ENCODE measurements around the gene UMODL1.

UMODL1 gene

DNA sequence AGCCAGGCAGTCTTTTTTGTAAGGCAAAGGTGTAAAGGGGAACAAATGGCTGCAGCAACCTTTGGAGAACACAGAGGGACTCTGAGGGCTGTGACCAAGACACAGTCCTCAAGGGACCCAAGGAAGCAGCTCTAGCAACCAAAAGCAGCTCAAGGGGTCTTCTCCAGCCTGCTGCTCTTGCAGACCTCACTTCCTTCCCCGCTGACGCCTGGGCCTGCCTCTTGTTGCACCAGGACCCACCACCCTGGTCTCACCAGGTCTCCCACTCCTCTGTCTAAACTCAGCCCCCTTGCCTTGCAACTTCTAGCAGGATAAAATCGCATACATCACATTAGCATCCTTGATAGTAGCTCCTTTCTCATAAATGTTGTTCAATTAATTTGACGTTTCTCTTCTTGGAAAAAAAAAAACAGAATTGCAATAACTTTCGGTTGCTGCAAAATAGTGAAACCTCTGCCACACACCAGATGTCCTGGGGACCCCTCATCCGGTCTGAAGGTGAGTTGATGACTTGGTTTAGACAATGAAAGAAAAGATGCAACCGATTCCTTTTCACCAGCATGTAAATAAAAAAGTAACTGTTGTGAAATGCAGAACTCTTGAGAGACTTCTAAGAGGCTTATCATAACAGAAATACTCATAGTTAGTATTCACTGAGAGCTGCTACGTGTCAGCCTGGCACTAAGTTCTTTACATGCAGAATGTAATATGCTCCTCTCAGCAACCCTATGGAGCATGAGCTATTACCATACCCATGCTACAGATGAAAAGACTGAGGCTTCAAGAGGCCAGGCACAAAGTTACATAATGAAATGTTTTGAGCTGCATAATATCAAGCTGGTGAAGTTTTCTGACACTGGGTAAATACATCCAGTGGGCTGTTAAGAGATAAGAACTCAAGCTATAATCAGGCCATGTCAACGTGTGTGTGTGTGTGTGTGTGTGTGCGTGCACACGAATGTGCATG, 58.5 kb downstream of the UMODL1 start:
- Histone ChIP-seq H3K4me1 (ENCODE audit: control insufficient read depth in 1 of 2, insufficient read depth in 2 of 2, low read length in 2 of 2) (no peaks in the 10 kb centered on the region), H3K4me3 (ENCODE audit: low read depth in 1 of 2, low read length in 2 of 2) (no peak overlapping the region), H3K27ac (ENCODE audit: low read length) (no peak overlapping the region), H3K36me3 (ENCODE audit: control insufficient read depth in 1 of 2, insufficient read depth in 2 of 2, low read length in 2 of 2) (no peaks in the 10 kb centered on the region), H3K9me3 (ENCODE audit: control insufficient read depth in 1 of 2, low read length in 2 of 2) (no peaks in the 10 kb centered on the region), H3K27me3 (ENCODE audit: low read depth, low read length) (peaks cover 3% of the 10 kb centered on the region)

DNA sequence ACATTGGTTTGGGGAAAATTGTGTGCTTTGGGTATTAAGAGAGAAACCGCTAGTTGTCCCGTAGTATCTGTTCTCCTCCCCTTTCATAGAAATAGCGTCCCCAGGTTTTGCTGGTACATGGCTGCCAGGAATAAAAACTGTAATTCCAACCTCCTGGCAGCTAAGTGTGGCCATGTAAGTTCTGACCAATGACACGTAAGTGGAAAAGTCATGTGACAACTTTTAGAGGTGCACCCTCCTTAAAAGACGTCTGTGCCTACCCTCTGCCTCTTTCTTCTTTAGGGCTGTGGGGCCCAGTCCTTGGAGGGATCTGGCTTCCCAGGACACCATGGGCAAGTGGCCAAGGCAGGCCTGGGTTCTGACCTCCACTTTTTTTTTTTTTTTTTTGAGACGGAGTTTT, 59.3 kb downstream of the UMODL1 start:
- H3K27ac ChIP-seq (ENCODE audit: low read length), result no peak overlapping the region
- no peaks in the 10 kb centered on the region for H3K36me3 ChIP-seq (ENCODE audit: control insufficient read depth in 1 of 2, insufficient read depth in 2 of 2, low read length in 2 of 2)
- H3K4me3 ChIP-seq (ENCODE audit: low read depth in 1 of 2, low read length in 2 of 2), result no peak overlapping the region
- peaks cover 1% of the 10 kb centered on the region for H3K27me3 ChIP-seq (ENCODE audit: low read depth, low read length)
- no peaks in the 10 kb centered on the region for H3K4me1 ChIP-seq (ENCODE audit: control insufficient read depth in 1 of 2, insufficient read depth in 2 of 2, low read length in 2 of 2)
- no peaks in the 10 kb centered on the region for H3K9me3 ChIP-seq (ENCODE audit: control insufficient read depth in 1 of 2, low read length in 2 of 2)

GRCh38 chr21:42132183-42132582, 61.1 kb downstream of the UMODL1 start:
- Histone ChIP-seq H3K9me3 (ENCODE audit: control insufficient read depth in 1 of 2, low read length in 2 of 2) (no peaks in the 10 kb centered on the region), H3K36me3 (ENCODE audit: control insufficient read depth in 1 of 2, insufficient read depth in 2 of 2, low read length in 2 of 2) (no peaks in the 10 kb centered on the region), H3K27ac (ENCODE audit: low read length) (no peak overlapping the region), H3K4me1 (ENCODE audit: control insufficient read depth in 1 of 2, insufficient read depth in 2 of 2, low read length in 2 of 2) (no peaks in the 10 kb centered on the region), H3K27me3 (ENCODE audit: low read depth, low read length) (no peaks in the 10 kb centered on the region), H3K4me3 (ENCODE audit: low read depth in 1 of 2, low read length in 2 of 2) (no peak overlapping the region)

DNA sequence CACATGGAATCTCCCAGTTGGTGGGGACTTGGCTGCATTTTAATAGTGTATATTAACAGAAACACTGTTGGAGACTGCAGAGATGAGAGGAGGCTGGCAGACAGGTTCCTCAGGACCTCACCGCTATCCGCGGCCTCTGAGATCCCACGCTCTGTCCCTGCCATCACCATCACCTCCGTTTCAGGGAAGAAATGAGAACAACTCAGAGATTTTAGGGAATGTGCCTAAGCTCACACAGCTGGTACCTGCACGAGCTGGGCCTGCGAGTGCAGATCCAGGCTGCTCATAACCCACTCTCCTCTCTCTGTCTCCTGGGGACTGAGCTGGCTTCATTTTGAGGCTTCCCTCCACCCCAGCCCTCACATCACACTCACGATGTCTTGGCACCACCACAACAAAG, 62.0 kb downstream of the UMODL1 start:
- Histone ChIP-seq H3K9me3 (ENCODE audit: control insufficient read depth in 1 of 2, low read length in 2 of 2) (no peaks in the 10 kb centered on the region), H3K4me3 (ENCODE audit: low read depth in 1 of 2, low read length in 2 of 2) (no peak overlapping the region), H3K27ac (ENCODE audit: low read length) (no peak overlapping the region), H3K36me3 (ENCODE audit: control insufficient read depth in 1 of 2, insufficient read depth in 2 of 2, low read length in 2 of 2) (no peaks in the 10 kb centered on the region), H3K27me3 (ENCODE audit: low read depth, low read length) (no peaks in the 10 kb centered on the region), H3K4me1 (ENCODE audit: control insufficient read depth in 1 of 2, insufficient read depth in 2 of 2, low read length in 2 of 2) (no peaks in the 10 kb centered on the region)

GRCh38 chr21:42135386-42136052, 64.4 kb downstream of the UMODL1 start:
- no peaks in the 10 kb centered on the region for H3K36me3 ChIP-seq (ENCODE audit: control insufficient read depth in 1 of 2, insufficient read depth in 2 of 2, low read length in 2 of 2)
- H3K9me3 ChIP-seq (ENCODE audit: control insufficient read depth in 1 of 2, low read length in 2 of 2), result no peaks in the 10 kb centered on the region
- H3K4me3 ChIP-seq (ENCODE audit: low read depth in 1 of 2, low read length in 2 of 2), result no peak overlapping the region
- H3K27me3 ChIP-seq (ENCODE audit: low read depth, low read length), result no peaks in the 10 kb centered on the region
- no peak overlapping the region for H3K27ac ChIP-seq (ENCODE audit: low read length)
- no peaks in the 10 kb centered on the region for H3K4me1 ChIP-seq (ENCODE audit: control insufficient read depth in 1 of 2, insufficient read depth in 2 of 2, low read length in 2 of 2)

DNA sequence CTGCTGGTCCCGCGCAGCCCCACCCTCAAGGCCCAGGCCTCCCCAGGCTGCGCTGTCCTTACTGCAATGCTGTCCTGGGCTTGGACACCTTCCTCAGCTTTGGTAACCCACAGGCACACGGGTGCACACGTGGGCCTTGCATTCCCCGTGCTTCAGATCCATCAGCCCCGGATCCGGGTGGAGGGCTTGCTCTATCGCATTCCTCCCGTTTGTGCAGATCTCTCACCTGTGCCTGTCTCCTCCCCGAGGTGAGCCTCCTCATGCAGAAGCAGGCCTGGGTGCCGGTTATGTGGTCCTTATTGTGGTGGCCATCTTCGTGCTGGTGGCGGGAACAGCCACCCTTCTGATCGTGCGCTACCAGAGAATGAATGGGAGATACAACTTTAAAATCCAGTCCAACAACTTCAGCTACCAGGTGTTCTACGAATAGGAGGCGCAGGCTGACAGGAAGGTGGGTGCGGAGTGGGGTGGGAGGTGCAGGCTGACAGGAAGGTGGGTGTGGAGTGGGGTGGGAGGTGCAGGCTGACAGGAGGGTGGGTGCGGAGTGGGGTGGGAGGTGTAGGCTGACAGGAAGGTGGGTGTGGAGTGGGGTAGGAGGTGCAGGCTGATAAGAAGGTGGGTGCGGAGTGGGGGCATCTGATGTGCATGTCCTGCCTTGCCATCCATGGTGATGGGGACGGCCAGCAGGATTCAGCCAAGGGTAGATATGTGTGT, 66.2 kb downstream of the UMODL1 start:
- Histone ChIP-seq H3K36me3 (ENCODE audit: control insufficient read depth in 1 of 2, insufficient read depth in 2 of 2, low read length in 2 of 2) (no peaks in the 10 kb centered on the region), H3K27ac (ENCODE audit: low read length) (no peak overlapping the region), H3K4me1 (ENCODE audit: control insufficient read depth in 1 of 2, insufficient read depth in 2 of 2, low read length in 2 of 2) (no peaks in the 10 kb centered on the region), H3K9me3 (ENCODE audit: control insufficient read depth in 1 of 2, low read length in 2 of 2) (no peaks in the 10 kb centered on the region), H3K27me3 (ENCODE audit: low read depth, low read length) (no peaks in the 10 kb centered on the region), H3K4me3 (ENCODE audit: low read depth in 1 of 2, low read length in 2 of 2) (no peak overlapping the region)

GRCh38 chr21:42140196-42140934, 69.2 kb downstream of the UMODL1 start:
- Histone ChIP-seq H3K27ac (ENCODE audit: low read length) (no peak overlapping the region), H3K4me1 (ENCODE audit: control insufficient read depth in 1 of 2, insufficient read depth in 2 of 2, low read length in 2 of 2) (no peaks in the 10 kb centered on the region), H3K36me3 (ENCODE audit: control insufficient read depth in 1 of 2, insufficient read depth in 2 of 2, low read length in 2 of 2) (no peaks in the 10 kb centered on the region)

GRCh38 chr21:42141643-42142042, 70.5 kb downstream of the UMODL1 start:
- Histone ChIP-seq H3K27me3 (ENCODE audit: low read depth, low read length) (no peaks in the 10 kb centered on the region), H3K27ac (ENCODE audit: low read length) (no peak overlapping the region), H3K4me3 (ENCODE audit: low read depth in 1 of 2, low read length in 2 of 2) (no peak overlapping the region), H3K9me3 (ENCODE audit: control insufficient read depth in 1 of 2, low read length in 2 of 2) (no peaks in the 10 kb centered on the region), H3K4me1 (ENCODE audit: control insufficient read depth in 1 of 2, insufficient read depth in 2 of 2, low read length in 2 of 2) (peaks cover 0 to 5% of the 10 kb centered on the region in 2 donors), H3K36me3 (ENCODE audit: control insufficient read depth in 1 of 2, insufficient read depth in 2 of 2, low read length in 2 of 2) (no peaks in the 10 kb centered on the region)

More at GRCh38 chr21:42140196-42140934, 69.2 kb downstream of the UMODL1 start:
- no peaks in the 10 kb centered on the region for H3K27me3 ChIP-seq (ENCODE audit: low read depth, low read length)
- no peak overlapping the region for H3K4me3 ChIP-seq (ENCODE audit: low read depth in 1 of 2, low read length in 2 of 2)
- no peaks in the 10 kb centered on the region for H3K9me3 ChIP-seq (ENCODE audit: control insufficient read depth in 1 of 2, low read length in 2 of 2)

DNA sequence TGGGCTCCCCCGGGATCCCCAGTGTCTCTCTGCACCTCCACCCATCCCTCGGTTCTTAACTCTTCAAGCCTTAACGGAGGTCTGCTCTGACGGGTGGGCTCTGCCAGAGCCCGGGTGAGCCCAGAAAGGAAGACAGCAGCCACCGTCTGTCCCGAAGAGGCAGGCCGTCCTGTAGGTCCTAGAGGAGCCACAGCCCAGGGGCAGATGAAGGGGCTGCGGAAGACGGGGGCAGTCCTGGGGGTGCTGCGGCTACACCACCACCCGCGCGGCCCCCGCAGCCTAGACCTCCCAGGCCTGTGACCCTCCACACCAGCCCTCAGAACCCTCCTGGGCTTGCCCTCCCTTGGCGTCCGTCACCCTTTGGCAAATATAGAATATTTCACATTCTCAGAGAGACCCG, 71.0 kb downstream of the UMODL1 start:
- no peak overlapping the region for H3K4me3 ChIP-seq (ENCODE audit: low read depth in 1 of 2, low read length in 2 of 2)
- H3K27ac ChIP-seq (ENCODE audit: low read length), result no peak overlapping the region
- H3K27me3 ChIP-seq (ENCODE audit: low read depth, low read length), result no peaks in the 10 kb centered on the region
- no peaks in the 10 kb centered on the region for H3K36me3 ChIP-seq (ENCODE audit: control insufficient read depth in 1 of 2, insufficient read depth in 2 of 2, low read length in 2 of 2)
- H3K4me1 ChIP-seq (ENCODE audit: control insufficient read depth in 1 of 2, insufficient read depth in 2 of 2, low read length in 2 of 2), result peaks cover 0 to 5% of the 10 kb centered on the region in 2 donors
- no peaks in the 10 kb centered on the region for H3K9me3 ChIP-seq (ENCODE audit: control insufficient read depth in 1 of 2, low read length in 2 of 2)

DNA sequence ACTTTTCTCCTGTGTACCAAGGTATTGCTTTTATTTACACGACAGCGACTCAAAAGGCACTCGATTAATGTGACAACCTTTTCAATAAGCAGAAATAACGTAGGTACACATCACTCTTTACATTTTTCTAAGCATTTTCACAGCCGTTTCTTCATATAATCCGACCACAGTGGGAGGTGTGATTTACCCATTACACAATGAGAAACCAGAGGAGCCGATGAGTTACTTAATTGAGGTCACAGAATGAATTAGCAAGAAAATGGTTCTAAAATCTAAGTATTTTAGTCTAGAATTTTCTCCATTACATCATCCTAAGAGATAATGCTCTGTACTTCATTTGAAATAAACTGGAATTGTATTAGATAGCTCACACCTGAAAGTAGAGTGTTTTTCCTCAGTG, 71.5 kb downstream of the UMODL1 start:
- Histone ChIP-seq H3K27ac (ENCODE audit: low read length) (no peak overlapping the region), H3K27me3 (ENCODE audit: low read depth, low read length) (no peaks in the 10 kb centered on the region), H3K9me3 (ENCODE audit: control insufficient read depth in 1 of 2, low read length in 2 of 2) (no peaks in the 10 kb centered on the region), H3K4me1 (ENCODE audit: control insufficient read depth in 1 of 2, insufficient read depth in 2 of 2, low read length in 2 of 2) (peaks cover 0 to 5% of the 10 kb centered on the region in 2 donors), H3K36me3 (ENCODE audit: control insufficient read depth in 1 of 2, insufficient read depth in 2 of 2, low read length in 2 of 2) (no peaks in the 10 kb centered on the region), H3K4me3 (ENCODE audit: low read depth in 1 of 2, low read length in 2 of 2) (no peak overlapping the region)

DNA sequence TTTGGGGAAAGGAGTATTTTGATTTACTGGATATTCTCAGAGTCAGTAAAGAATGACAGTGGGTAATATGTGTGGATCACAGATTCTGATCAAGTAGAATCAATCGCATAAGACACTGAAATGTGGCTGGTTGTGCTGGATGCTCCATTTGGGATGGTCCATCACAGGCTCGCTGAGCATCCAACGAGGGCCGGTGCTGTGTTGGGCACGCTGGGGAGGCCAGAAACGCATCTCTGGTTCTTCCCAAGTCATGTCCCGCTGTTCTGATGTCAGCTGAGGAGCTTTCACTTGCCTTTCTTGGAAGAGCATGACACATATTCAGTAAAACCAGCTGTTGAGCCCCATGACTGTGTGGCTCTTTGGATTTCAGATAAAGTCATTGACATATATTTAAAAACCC, 72.0 kb downstream of the UMODL1 start:
- no peak overlapping the region for H3K27ac ChIP-seq (ENCODE audit: low read length)
- H3K36me3 ChIP-seq (ENCODE audit: control insufficient read depth in 1 of 2, insufficient read depth in 2 of 2, low read length in 2 of 2), result no peaks in the 10 kb centered on the region
- H3K27me3 ChIP-seq (ENCODE audit: low read depth, low read length), result no peaks in the 10 kb centered on the region
- no peak overlapping the region for H3K4me3 ChIP-seq (ENCODE audit: low read depth in 1 of 2, low read length in 2 of 2)
- peaks cover 0 to 5% of the 10 kb centered on the region in 2 donors for H3K4me1 ChIP-seq (ENCODE audit: control insufficient read depth in 1 of 2, insufficient read depth in 2 of 2, low read length in 2 of 2)
- H3K9me3 ChIP-seq (ENCODE audit: control insufficient read depth in 1 of 2, low read length in 2 of 2), result no peaks in the 10 kb centered on the region

Measured in muscle layer of duodenum (tissue), 2 donors.